ENCODE data around the gene BRF1.

- no peak for TF ChIP-seq CTCF (IDR thresholded peaks at IDR 0.05; ENCODE audit: low read depth, low read length, poor library complexity, severe bottlenecking)
- TF ChIP-seq EZH2phosphoT487 (IDR thresholded peaks at IDR 0.05; ENCODE audit: borderline replicate concordance, low read length): no peak
These were observed 132.7 kb downstream of the BRF1 start for GRCh38 chr14:105168093-105168420.

All from DOHH2 (cell line).